Activated T-helper 2 cell treated with anti-CD3 and anti-CD28 coated beads, Interferon-gamma antibody, Interleukin-2, Interleukin-4, amounts not matched to agents 10 μg/mL and 5 μg/mL and 100 μg/mL, durations not matched to agents 14 hours and 24 hours and 36 hours (primary cell): ENCODE data around the gene XAGE5. TPM values are rescaled to one million over a fixed set of nuclear protein-coding genes. Genes with fewer than 3 reads are reported as not detected.

ENCODE experiments used
- DNase-seq: peaks from one replicate; pipeline ENCODE4 v3.0.0; 2021; ENCODE audit warnings: low spot score
- H3K27ac Mint-ChIP-seq: one replicate; pipeline ENCODE4 v1.8.0; 2021; ENCODE audit warnings: mixed read lengths
- H3K27me3 Mint-ChIP-seq: one replicate; pipeline ENCODE4 v1.8.0; 2021; ENCODE audit warnings: low read depth, mixed read lengths
- H3K36me3 Mint-ChIP-seq: one replicate; pipeline ENCODE4 v1.8.0; 2021; ENCODE audit warnings: low read depth, mixed read lengths
- H3K4me1 Mint-ChIP-seq: one replicate; pipeline ENCODE4 v1.8.0; 2021; ENCODE audit warnings: low read depth, mixed read lengths
- H3K4me3 Mint-ChIP-seq: one replicate; pipeline ENCODE4 v1.8.0; 2021; ENCODE audit warnings: low read depth, mild to moderate bottlenecking, moderate library complexity, mixed read lengths
- H3K9me3 Mint-ChIP-seq: one replicate; pipeline ENCODE4 v1.8.0; 2021; ENCODE audit warnings: mixed read lengths
- intact Hi-C: fragments of 100-400 bp; cut with micrococcal nuclease; formaldehyde crosslinking; loops from one replicate; pipeline ENCODE4 v1.15.1; 2023
- total RNA-seq: library from RNA; stranded (reverse); gene quantifications from 2 replicates; pipeline ENCODE4 v1.2.3, GENCODE V29; 2022

The XAGE5 gene
- total RNA-seq, 1 donor from 2014 or later: not detected

GRCh38 chrX:52865343-52865998, 54.4 kb downstream of the XAGE5 start:
- Mint-ChIP-seq H3K4me3 (no peak overlapping the region), H3K4me1 (no peaks in the 10 kb centered on the region)
- intact Hi-C loops: no loop called here

More at GRCh38 chrX:52865343-52865998, 54.4 kb downstream of the XAGE5 start:
- Mint-ChIP-seq H3K27ac (no peak overlapping the region), H3K36me3 (no peaks in the 10 kb centered on the region), H3K9me3 (no peaks in the 10 kb centered on the region), H3K27me3 (peaks cover 12% of the 10 kb centered on the region)
- DNase-seq: no peak

Other genes starting within 250 kb of the XAGE5 start
- gene SSX7, start 156.4 kb upstream of the XAGE5 start, total RNA-seq: not detected in 2 replicates
- gene SSX2, start 104.1 kb upstream of the XAGE5 start, total RNA-seq: not detected in 2 replicates
- gene SSX2B, start 60.0 kb upstream of the XAGE5 start, total RNA-seq: not detected in 2 replicates
- gene SPANXN5, start 13.9 kb upstream of the XAGE5 start, total RNA-seq: not detected in 2 replicates
- gene XAGE3, start 56.8 kb downstream of the XAGE5 start, total RNA-seq: not detected in 2 replicates
- gene FAM156B, start 86.0 kb downstream of the XAGE5 start, total RNA-seq: 14.5 and 14.6 TPM in 2 replicates
- gene FAM156A, start 147.2 kb downstream of the XAGE5 start, total RNA-seq: 26.2 and 28.2 TPM in 2 replicates
- not detected in 2 replicates for gene GPR173, start 237.5 kb downstream of the XAGE5 start, total RNA-seq